A549 treated with CORT108297 at 1 μM for 4 hours (cell line): ENCODE measurements around the gene ANKRD26. TPM values are rescaled to one million over a fixed set of nuclear protein-coding genes. Genes with fewer than 3 reads are reported as not detected.

ENCODE experiments used
- total RNA-seq: library from RNA; stranded (reverse); fragments of 200-300 nt; extraction: Qiagen RNA extraction; gene quantifications from 5 replicates; pipeline ENCODE4 v1.2.3, GENCODE V29; 2022

The ANKRD26 gene
- 2.4 to 4.0 TPM (median 2.8 TPM) in 5 replicates for total RNA-seq

GRCh38 chr10:27099916-27100812, at the start of gene ANKRD26:
ANKRD26 (minus strand) TSS chr10:27100494; CDS start chr10:27100326, 168 bp downstream.

Other genes with a start within 250 kb of the ANKRD26 start
- 50.7 to 60.0 TPM (median 52.6 TPM) in 5 replicates for gene ABI1, start 239.5 kb downstream of the ANKRD26 start, total RNA-seq
- 85.7 to 107 TPM (median 94.4 TPM) in 5 replicates for gene YME1L1, start 53.9 kb upstream of the ANKRD26 start, total RNA-seq
- 18.3 to 23.3 TPM (median 20.2 TPM) in 5 replicates for gene MASTL, start 54.9 kb upstream of the ANKRD26 start, total RNA-seq
- gene ACBD5, start 140.3 kb upstream of the ANKRD26 start, total RNA-seq, result 24.0 to 32.0 TPM (median 27.0 TPM) in 5 replicates